Measurements from ENCODE around the gene SYT8.
"Not testable (repeated sequence)": the region's sequence is repeated elsewhere in the genome, so short reads cannot be mapped to it uniquely, and the experiment has no call there.

SYT8 gene

GRCh38 chr11:1882265-1883238, 47.8 kb downstream of the SYT8 start:
- in situ Hi-C loops (cut with MboI; ENCODE audit: low sequenced_read_pairs), result no loop called here

- in situ Hi-C loops (cut with MboI; ENCODE audit: low sequenced_read_pairs), result no loop called here
These were observed 48.8 kb downstream of the SYT8 start for GRCh38 chr11:1883346-1884302.

DNA sequence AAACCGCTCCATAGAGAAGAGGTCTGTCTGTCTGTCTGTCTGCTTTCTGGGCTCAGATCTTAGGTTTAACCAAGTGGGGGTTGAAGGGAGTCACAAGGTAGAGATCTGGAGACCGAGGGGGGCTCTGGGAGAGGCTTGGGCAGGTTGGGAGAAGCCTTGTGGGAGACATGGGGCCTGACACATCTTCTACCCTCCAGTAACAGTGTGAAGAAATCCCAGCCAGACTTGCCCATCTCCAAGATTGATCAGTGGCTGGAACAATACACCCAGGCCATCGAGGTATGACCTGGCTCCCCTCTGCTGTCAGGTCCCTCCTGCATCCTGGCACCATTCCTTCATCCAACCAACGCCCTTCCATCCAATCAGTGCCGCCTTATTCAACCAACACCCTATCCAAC, 49.5 kb downstream of the SYT8 start:
- in situ Hi-C loops (cut with MboI; ENCODE audit: low sequenced_read_pairs), result no loop called here

GRCh38 chr11:1886551-1886950, 51.8 kb downstream of the SYT8 start:
- in situ Hi-C loops (cut with MboI; ENCODE audit: low sequenced_read_pairs), result not testable (repeated sequence)

Measured in HL-60/S4 treated with retinoic acid at 250 ng/mL for 4 days and 3 days (cell line).